Measurements from ENCODE around the gene RPS16. TPM values are rescaled to one million over a fixed set of nuclear protein-coding genes. Genes with fewer than 3 reads are reported as not detected.

The RPS16 gene
- total RNA-seq, 2 donors from 2014 or later = 1,273 to 1,597 TPM

Small RNA genes lying within 50 kb of the gene (microRNA-seq; reads per million reads assigned to microRNA genes)
- gene MIR4530 = 0 reads per million in 2 donors

Other genes starting within 250 kb of the RPS16 start
- gene NCCRP1, start 239.0 kb downstream of the RPS16 start, total RNA-seq = not detected
- gene SYCN, start 231.7 kb downstream of the RPS16 start, total RNA-seq = not detected
- gene IFNL3, start 190.9 kb downstream of the RPS16 start, total RNA-seq = not detected
- gene IFNL4, start 187.1 kb downstream of the RPS16 start, total RNA-seq = not detected
- not detected for gene IFNL2, start 167.6 kb downstream of the RPS16 start, total RNA-seq
- gene IFNL1, start 139.5 kb downstream of the RPS16 start, total RNA-seq = not detected
- gene LRFN1, start 115.1 kb downstream of the RPS16 start, total RNA-seq = 1 to 10 TPM in 1 of 2 donors, under 1 TPM in 1; 0.55 to 1.4 TPM
- gene GMFG, start 99.9 kb downstream of the RPS16 start, total RNA-seq = 10 to 100 TPM; 29.6 to 43.8 TPM
- 10 to 100 TPM; 44.5 to 72.2 TPM for gene SAMD4B, start 93.5 kb downstream of the RPS16 start, total RNA-seq
- 10 to 100 TPM; 34.5 to 38.4 TPM for gene PAF1, start 44.8 kb downstream of the RPS16 start, total RNA-seq
- gene MED29, start 44.6 kb downstream of the RPS16 start, total RNA-seq = 10 to 100 TPM; 21.3 to 25.1 TPM
- gene ZFP36, start 29.1 kb downstream of the RPS16 start, total RNA-seq = 100 to 1,000 TPM in 1 of 2 donors, 10 to 100 TPM in 1; 93.5 to 156 TPM
- gene PLEKHG2, start 23.3 kb downstream of the RPS16 start, total RNA-seq = 10 to 100 TPM; 13.7 to 28.0 TPM
- gene SUPT5H, start 9.6 kb upstream of the RPS16 start, total RNA-seq = 10 to 100 TPM; 61.1 to 70.1 TPM
- 10 to 100 TPM; 60.3 to 71.2 TPM for gene TIMM50, start 44.9 kb upstream of the RPS16 start, total RNA-seq
- not detected for gene DLL3, start 63.0 kb upstream of the RPS16 start, total RNA-seq
- gene SELENOV, start 79.2 kb upstream of the RPS16 start, total RNA-seq = not detected
- 1 to 10 TPM; 2.3 to 2.4 TPM for gene EID2B, start 96.9 kb upstream of the RPS16 start, total RNA-seq
- gene EID2, start 104.2 kb upstream of the RPS16 start, total RNA-seq = 10 to 100 TPM; 11.0 to 14.8 TPM
- gene LGALS13, start 166.6 kb upstream of the RPS16 start, total RNA-seq = not detected
- not detected for gene LGALS16, start 220.0 kb upstream of the RPS16 start, total RNA-seq

Measured in left cardiac atrium (tissue), 2 donors.